Measurements from ENCODE around the gene NPHP4.
"Not testable (repeated sequence)": the region's sequence is repeated elsewhere in the genome, so short reads cannot be mapped to it uniquely, and the experiment has no call there.

NPHP4 gene

GRCh38 chr1:5909576-5910275 lies 82.5 kb downstream of the NPHP4 start:
- no peak for DNase-seq (ENCODE audit: low read depth)

GRCh38 chr1:5908461-5909375 lies 83.5 kb downstream of the NPHP4 start:
- DNase-seq (ENCODE audit: low read depth), result no peak

GRCh38 chr1:5907966-5908365 lies 84.3 kb downstream of the NPHP4 start:
- DNase-seq (ENCODE audit: low read depth), result no peak

- no peak for DNase-seq (ENCODE audit: low read depth)
Measured at GRCh38 chr1:5907386-5907785, 84.8 kb downstream of the NPHP4 start.

GRCh38 chr1:5906966-5907365 lies 85.3 kb downstream of the NPHP4 start:
- no peak for DNase-seq (ENCODE audit: low read depth)

GRCh38 chr1:5906116-5906515 lies 86.1 kb downstream of the NPHP4 start:
- DNase-seq (ENCODE audit: low read depth), result no peak

GRCh38 chr1:5905436-5905835 lies 86.8 kb downstream of the NPHP4 start:
- DNase-seq (ENCODE audit: low read depth), result no peak

GRCh38 chr1:5904551-5904950 lies 87.7 kb downstream of the NPHP4 start:
- DNase-seq (ENCODE audit: low read depth), result no peak

GRCh38 chr1:5903680-5904079 lies 88.5 kb downstream of the NPHP4 start:
- no peak for DNase-seq (ENCODE audit: low read depth)

- no peak for DNase-seq (ENCODE audit: low read depth)
Measured at GRCh38 chr1:5903031-5903430, 89.2 kb downstream of the NPHP4 start.

GRCh38 chr1:5901841-5902240 lies 90.4 kb downstream of the NPHP4 start:
- DNase-seq (ENCODE audit: low read depth), result no peak

GRCh38 chr1:5901150-5901549 lies 91.1 kb downstream of the NPHP4 start:
- DNase-seq (ENCODE audit: low read depth), result no peak

GRCh38 chr1:5898266-5898665 lies 94.0 kb downstream of the NPHP4 start:
- no peak for DNase-seq (ENCODE audit: low read depth)

GRCh38 chr1:5896706-5897660 lies 95.2 kb downstream of the NPHP4 start:
- no peak for DNase-seq (ENCODE audit: low read depth)

- DNase-seq (ENCODE audit: low read depth), result no peak
Measured at GRCh38 chr1:5895446-5896406, 96.5 kb downstream of the NPHP4 start.

- DNase-seq (ENCODE audit: low read depth), result not testable (repeated sequence)
Measured at GRCh38 chr1:5893699-5894278, 98.4 kb downstream of the NPHP4 start.

- DNase-seq (ENCODE audit: low read depth), result no peak
Measured at GRCh38 chr1:5892329-5892728, 99.9 kb downstream of the NPHP4 start.

GRCh38 chr1:5891736-5892135 lies 100.5 kb downstream of the NPHP4 start:
- DNase-seq (ENCODE audit: low read depth), result no peak

GRCh38 chr1:5891137-5891536 lies 101.1 kb downstream of the NPHP4 start:
- DNase-seq (ENCODE audit: low read depth), result no peak

GRCh38 chr1:5890346-5891106 lies 101.7 kb downstream of the NPHP4 start:
- no peak for DNase-seq (ENCODE audit: low read depth)
